MV-4-11 (cell line): ENCODE data around the gene GAPDH.
"Not testable (repeated sequence)": the region's sequence is repeated elsewhere in the genome, so short reads cannot be mapped to it uniquely, and the experiment has no call there.

ENCODE experiments used
- DNase-seq: peaks from one replicate; lab custom pipeline; 2025; lab: John Stamatoyannopoulos, UW

The GAPDH gene

GRCh38 chr12:6546016-6546415 lies 11.7 kb downstream of the GAPDH start:
- DNase-seq: no peak

GRCh38 chr12:6547566-6547965 lies 13.2 kb downstream of the GAPDH start:
- DNase-seq: no peak

GRCh38 chr12:6547987-6548386 lies 13.7 kb downstream of the GAPDH start:
- no peak for DNase-seq

GRCh38 chr12:6548556-6548955 lies 14.2 kb downstream of the GAPDH start:
- no peak for DNase-seq

- DNase-seq: peak; percentile 60
Measured at GRCh38 chr12:6548966-6549683, 14.8 kb downstream of the GAPDH start.

- DNase-seq: no peak
Measured at GRCh38 chr12:6549684-6550151, 15.4 kb downstream of the GAPDH start.

GRCh38 chr12:6550294-6551062 lies 16.2 kb downstream of the GAPDH start:
- peak; percentile 90 for DNase-seq

GRCh38 chr12:6551063-6551461 lies 16.7 kb downstream of the GAPDH start:
- no peak for DNase-seq

GRCh38 chr12:6551496-6552139 lies 17.3 kb downstream of the GAPDH start:
- no peak for DNase-seq

GRCh38 chr12:6552140-6552551 lies 17.8 kb downstream of the GAPDH start:
- DNase-seq: no peak

- DNase-seq: no peak
Measured at GRCh38 chr12:6553051-6553868, 18.9 kb downstream of the GAPDH start.

- peak; percentile 71 for DNase-seq
Measured at GRCh38 chr12:6554168-6555017, 20.1 kb downstream of the GAPDH start.

GRCh38 chr12:6555018-6555691 lies 20.8 kb downstream of the GAPDH start:
- no peak for DNase-seq

- DNase-seq: not testable (repeated sequence)
Measured at GRCh38 chr12:6556496-6556817, 22.1 kb downstream of the GAPDH start.

- DNase-seq: no peak
Measured at GRCh38 chr12:6556857-6557256, 22.5 kb downstream of the GAPDH start.

- DNase-seq: peak; percentile 65
Measured at GRCh38 chr12:6558014-6558760, 23.9 kb downstream of the GAPDH start.

GRCh38 chr12:6559500-6559899 lies 25.2 kb downstream of the GAPDH start:
- DNase-seq: no peak

GRCh38 chr12:6560501-6561205 lies 26.3 kb downstream of the GAPDH start:
- DNase-seq: no peak

GRCh38 chr12:6562881-6563280 lies 28.6 kb downstream of the GAPDH start:
- no peak for DNase-seq
